ENCODE results near the gene BAX. TPM values are rescaled to one million over a fixed set of nuclear protein-coding genes. Genes with fewer than 3 reads are reported as not detected.

The BAX gene
- total and polyA plus RNA-seq, 9 of the 15 experiments (the other 6 are each of a cell fraction or from before 2014, with no cell fraction given), result 3.2 to 95.4 (median 44.5) TPM

GRCh38 chr19:48968179-48968661, 13.5 kb downstream of the BAX start (continued):
- TF ChIP-seq UBTF (IDR thresholded peaks at IDR 0.05; ENCODE audit: borderline replicate concordance in 1 of 2, low read depth in 2 of 2, low read length in 2 of 2) (no peak), ZNF695 (CRISPR knock-in tag; IDR thresholded peaks at IDR 0.05) (no peak), SMAD1 (IDR thresholded peaks at IDR 0.05; ENCODE audit: low read depth, low read length, partially characterized antibody) (no peak), ZHX1 (conservative IDR thresholded peaks at IDR 0.05; ENCODE audit: low read length) (no peak), ZSCAN32 (CRISPR knock-in tag; IDR thresholded peaks at IDR 0.05) (no peak), NCOA4 (IDR thresholded peaks at IDR 0.05; ENCODE audit: partially characterized antibody) (no peak), YBX1 (IDR thresholded peaks at IDR 0.05) (no peak), POLR2AphosphoS5 (IDR thresholded peaks at IDR 0.05; ENCODE audit: control insufficient read depth, insufficient read depth, low read depth, low read length) (peak; percentile 52), NELFE (IDR thresholded peaks at IDR 0.05; ENCODE audit: insufficient read depth, insufficient read length) (no peak), SLC30A9 (CRISPR knock-in tag; IDR thresholded peaks at IDR 0.05) (no peak), ETV6 (IDR thresholded peaks at IDR 0.05; ENCODE audit: borderline replicate concordance in 1 of 2, low read depth in 2 of 2, low read length in 1 of 2) (no peak), ETV6 (CRISPR knock-in tag; IDR thresholded peaks at IDR 0.05; ENCODE audit: borderline replicate concordance) (0 out of 2 replicates have a peak, but pooled peaks have one; percentile 70), FOXK2 (conservative IDR thresholded peaks at IDR 0.05 in 1 of 2, IDR thresholded peaks at IDR 0.05 in 1 of 2; ENCODE audit: low read depth in 2 of 2) (no peak), YY1 (IDR thresholded peaks at IDR 0.05; ENCODE audit: borderline replicate concordance in 1 of 3, control insufficient read depth in 1 of 3, extremely low read depth in 1 of 3, insufficient read depth in 3 of 3, insufficient read length in 1 of 3, insufficient replicate concordance in 2 of 3, low read depth in 1 of 3, low read length in 2 of 3) (peak in 1 of 3 experiments; percentile 6), FOXP1 (CRISPR knock-in tag; IDR thresholded peaks at IDR 0.05) (no peak), TRIM24 (IDR thresholded peaks at IDR 0.05) (peak in 1 of 2 experiments; percentile 6; a peak in 1 of 4 replicates), TSC22D4 (tag; IDR thresholded peaks at IDR 0.05) (no peak), ZBED1 (IDR thresholded peaks at IDR 0.05) (no peak)
- TF ChIP-seq, protein P1, sequence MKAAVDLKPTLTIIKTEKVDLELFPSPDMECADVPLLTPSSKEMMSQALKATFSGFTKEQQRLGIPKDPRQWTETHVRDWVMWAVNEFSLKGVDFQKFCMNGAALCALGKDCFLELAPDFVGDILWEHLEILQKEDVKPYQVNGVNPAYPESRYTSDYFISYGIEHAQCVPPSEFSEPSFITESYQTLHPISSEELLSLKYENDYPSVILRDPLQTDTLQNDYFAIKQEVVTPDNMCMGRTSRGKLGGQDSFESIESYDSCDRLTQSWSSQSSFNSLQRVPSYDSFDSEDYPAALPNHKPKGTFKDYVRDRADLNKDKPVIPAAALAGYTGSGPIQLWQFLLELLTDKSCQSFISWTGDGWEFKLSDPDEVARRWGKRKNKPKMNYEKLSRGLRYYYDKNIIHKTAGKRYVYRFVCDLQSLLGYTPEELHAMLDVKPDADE (conservative IDR thresholded peaks at IDR 0.05; ENCODE audit: control insufficient read depth, low read depth, low read length), result no peak
